ENCODE measurements around the gene MMP15. TPM values are rescaled to one million over a fixed set of nuclear protein-coding genes. Genes with fewer than 3 reads are reported as not detected.

MMP15 gene
- total RNA-seq, 4 donors from 2014 or later: under 0.01 to 12.5 (median 2.6) TPM

GRCh38 chr16:58024486-58025350 lies 836 bp upstream of the MMP15 start:
- Histone ChIP-seq H3K27me3 (no peaks in the 10 kb centered on the region), H3K4me3 (peak overlapping the region; percentile 42 to 65), H3K27ac (no peak overlapping the region), H3K36me3 (no peaks in the 10 kb centered on the region), H3K4me1 (peaks cover 0 to 12% of the 10 kb centered on the region in 2 donors), H3K9me3 (no peaks in the 10 kb centered on the region)
- no peak for DNase-seq
- intact Hi-C loops (cut with DNase I; ENCODE audit: low total_unique reads): loop anchor here (5.0 kb wide), 1 partner anchor 103 kb away; the partner anchor contains the start of gene CFAP20
- no peak for TF ChIP-seq POLR2A (IDR thresholded peaks at IDR 0.05)
- no peak for TF ChIP-seq CTCF (IDR thresholded peaks at IDR 0.05)

GRCh38 chr16:58026139-58026704 lies 668 bp downstream of the MMP15 start:
- peaks cover 0 to 9% of the 10 kb centered on the region in 2 donors for H3K4me1 ChIP-seq
- H3K27ac ChIP-seq: peak overlapping the region; percentile 54 to 70
- no peaks in the 10 kb centered on the region for H3K36me3 ChIP-seq
- peak overlapping the region; percentile 42 to 65 for H3K4me3 ChIP-seq
- no peaks in the 10 kb centered on the region for H3K27me3 ChIP-seq
- no peaks in the 10 kb centered on the region for H3K9me3 ChIP-seq
- intact Hi-C loops (cut with DNase I; ENCODE audit: low total_unique reads): no loop called here
- peak in 1 of 4 experiments; percentile 11 for TF ChIP-seq CTCF (IDR thresholded peaks at IDR 0.05)
- no peak for TF ChIP-seq POLR2A (IDR thresholded peaks at IDR 0.05)
- DNase-seq: peak in 1 of 2 donors; percentile 37

GRCh38 chr16:58026705-58027160 lies 1.2 kb downstream of the MMP15 start:
- intact Hi-C loops (cut with DNase I; ENCODE audit: low total_unique reads): no loop called here
- Histone ChIP-seq H3K27me3 (no peaks in the 10 kb centered on the region), H3K4me1 (peaks cover 0 to 9% of the 10 kb centered on the region in 2 donors), H3K27ac (peak overlapping the region in 1 of 2 donors; percentile 1), H3K4me3 (peak overlapping the region; percentile 42 to 65), H3K9me3 (no peaks in the 10 kb centered on the region), H3K36me3 (no peaks in the 10 kb centered on the region)
- no peak for TF ChIP-seq CTCF (IDR thresholded peaks at IDR 0.05)
- TF ChIP-seq POLR2A (IDR thresholded peaks at IDR 0.05): no peak
- DNase-seq: no peak

- H3K4me3 ChIP-seq: peak overlapping the region; percentile 42 to 65
- peak overlapping the region in 1 of 2 donors; percentile 1 for H3K27ac ChIP-seq
- TF ChIP-seq POLR2A (IDR thresholded peaks at IDR 0.05) (no peak), CTCF (IDR thresholded peaks at IDR 0.05) (no peak)
- no peak for DNase-seq
- intact Hi-C loops (cut with DNase I; ENCODE audit: low total_unique reads): no loop called here
- peaks cover 0 to 8% of the 10 kb centered on the region in 2 donors for H3K4me1 ChIP-seq
- H3K9me3 ChIP-seq: no peaks in the 10 kb centered on the region
- no peaks in the 10 kb centered on the region for H3K27me3 ChIP-seq
- H3K36me3 ChIP-seq: no peaks in the 10 kb centered on the region
Observed at GRCh38 chr16:58027161-58027915, 1.8 kb downstream of the MMP15 start.

Data from uterus (tissue), 4 donors.